HL-60 (cell line): ENCODE measurements around the gene HS3ST5.

Source experiments
- DNase-seq, 2 experiments: peaks; one replicate each; pipeline ENCODE4 v3.0.0-alpha.2; 2010 to 2020; ENCODE audit warnings: low read depth in 1 of 2, low spot score in 1 of 2
- H3K27ac ChIP-seq: fragments of 250-450 bp; sonication (Bioruptor Pico); replicated peaks from 2 replicates; pipeline ENCODE4 v1.5.1; 2020; ENCODE audit warnings: mild to moderate bottlenecking, moderate library complexity
- H3K27me3 ChIP-seq: fragments of 250-450 bp; sonication (Bioruptor Pico); 2 replicates; pipeline ENCODE4 v1.5.1; 2021; ENCODE audit warnings: mild to moderate bottlenecking, moderate library complexity; ENCODE audit not compliant: insufficient read depth, poor library complexity, severe bottlenecking
- H3K4me3 ChIP-seq: replicated peaks from 2 replicates; pipeline ENCODE4 v1.5.1; 2011; ENCODE audit warnings: mild to moderate bottlenecking, control low read depth, low read length; ENCODE audit not compliant: insufficient read depth
- GABPA ChIP-seq: IDR thresholded peaks from 2 replicates; pipeline ENCODE4 v1.6.1; 2012; ENCODE audit warnings: low read depth
- POLR2AphosphoS5 ChIP-seq: IDR thresholded peaks from 2 replicates; pipeline ENCODE4 v1.6.1; 2012; ENCODE audit warnings: low read depth
- SPI1 ChIP-seq: IDR thresholded peaks from 2 replicates; pipeline ENCODE4 v1.6.1; 2012; ENCODE audit warnings: low read depth, mild to moderate bottlenecking, borderline replicate concordance
- TF ChIP-seq, protein P1 (sequence below): IDR thresholded peaks from one replicate; pipeline ENCODE4 v1.5.1; 2011; ENCODE audit warnings: low read length, control low read depth, inconsistent platforms; ENCODE audit not compliant: insufficient read depth
- TF ChIP-seq, protein P2 (sequence below): IDR thresholded peaks from 2 replicates; pipeline ENCODE4 v1.6.1; 2012; ENCODE audit warnings: low read depth; ENCODE audit not compliant: insufficient replicate concordance

HS3ST5 gene

DNA sequence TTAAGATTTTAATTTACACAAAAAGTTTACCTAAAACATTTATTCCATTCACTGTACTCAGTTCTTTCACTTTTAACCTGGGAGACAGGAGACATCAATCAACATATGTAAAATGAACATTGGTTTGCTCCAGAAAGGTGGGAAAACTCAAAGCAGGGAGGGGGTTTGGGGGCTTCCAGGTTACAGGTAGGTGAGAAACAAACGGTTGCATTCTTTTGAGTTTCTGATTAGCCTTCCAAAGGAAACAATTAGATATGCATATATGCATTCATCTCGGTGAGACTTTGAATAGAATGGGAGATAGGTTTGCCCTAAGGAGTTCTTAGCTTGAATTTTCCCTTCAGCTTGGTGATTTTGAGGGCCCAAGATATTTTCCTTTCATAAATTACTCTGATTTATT is 333.6 kb downstream of the HS3ST5 start:
- Histone ChIP-seq H3K4me3 (no peak overlapping the region), H3K27me3 (no peaks in the 10 kb centered on the region), H3K27ac (no peak overlapping the region)
- no peak for DNase-seq
- TF ChIP-seq, protein P1, sequence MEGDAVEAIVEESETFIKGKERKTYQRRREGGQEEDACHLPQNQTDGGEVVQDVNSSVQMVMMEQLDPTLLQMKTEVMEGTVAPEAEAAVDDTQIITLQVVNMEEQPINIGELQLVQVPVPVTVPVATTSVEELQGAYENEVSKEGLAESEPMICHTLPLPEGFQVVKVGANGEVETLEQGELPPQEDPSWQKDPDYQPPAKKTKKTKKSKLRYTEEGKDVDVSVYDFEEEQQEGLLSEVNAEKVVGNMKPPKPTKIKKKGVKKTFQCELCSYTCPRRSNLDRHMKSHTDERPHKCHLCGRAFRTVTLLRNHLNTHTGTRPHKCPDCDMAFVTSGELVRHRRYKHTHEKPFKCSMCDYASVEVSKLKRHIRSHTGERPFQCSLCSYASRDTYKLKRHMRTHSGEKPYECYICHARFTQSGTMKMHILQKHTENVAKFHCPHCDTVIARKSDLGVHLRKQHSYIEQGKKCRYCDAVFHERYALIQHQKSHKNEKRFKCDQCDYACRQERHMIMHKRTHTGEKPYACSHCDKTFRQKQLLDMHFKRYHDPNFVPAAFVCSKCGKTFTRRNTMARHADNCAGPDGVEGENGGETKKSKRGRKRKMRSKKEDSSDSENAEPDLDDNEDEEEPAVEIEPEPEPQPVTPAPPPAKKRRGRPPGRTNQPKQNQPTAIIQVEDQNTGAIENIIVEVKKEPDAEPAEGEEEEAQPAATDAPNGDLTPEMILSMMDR: no peak
- TF ChIP-seq GABPA (no peak), POLR2AphosphoS5 (no peak), SPI1 (no peak)
- TF ChIP-seq, protein P2, sequence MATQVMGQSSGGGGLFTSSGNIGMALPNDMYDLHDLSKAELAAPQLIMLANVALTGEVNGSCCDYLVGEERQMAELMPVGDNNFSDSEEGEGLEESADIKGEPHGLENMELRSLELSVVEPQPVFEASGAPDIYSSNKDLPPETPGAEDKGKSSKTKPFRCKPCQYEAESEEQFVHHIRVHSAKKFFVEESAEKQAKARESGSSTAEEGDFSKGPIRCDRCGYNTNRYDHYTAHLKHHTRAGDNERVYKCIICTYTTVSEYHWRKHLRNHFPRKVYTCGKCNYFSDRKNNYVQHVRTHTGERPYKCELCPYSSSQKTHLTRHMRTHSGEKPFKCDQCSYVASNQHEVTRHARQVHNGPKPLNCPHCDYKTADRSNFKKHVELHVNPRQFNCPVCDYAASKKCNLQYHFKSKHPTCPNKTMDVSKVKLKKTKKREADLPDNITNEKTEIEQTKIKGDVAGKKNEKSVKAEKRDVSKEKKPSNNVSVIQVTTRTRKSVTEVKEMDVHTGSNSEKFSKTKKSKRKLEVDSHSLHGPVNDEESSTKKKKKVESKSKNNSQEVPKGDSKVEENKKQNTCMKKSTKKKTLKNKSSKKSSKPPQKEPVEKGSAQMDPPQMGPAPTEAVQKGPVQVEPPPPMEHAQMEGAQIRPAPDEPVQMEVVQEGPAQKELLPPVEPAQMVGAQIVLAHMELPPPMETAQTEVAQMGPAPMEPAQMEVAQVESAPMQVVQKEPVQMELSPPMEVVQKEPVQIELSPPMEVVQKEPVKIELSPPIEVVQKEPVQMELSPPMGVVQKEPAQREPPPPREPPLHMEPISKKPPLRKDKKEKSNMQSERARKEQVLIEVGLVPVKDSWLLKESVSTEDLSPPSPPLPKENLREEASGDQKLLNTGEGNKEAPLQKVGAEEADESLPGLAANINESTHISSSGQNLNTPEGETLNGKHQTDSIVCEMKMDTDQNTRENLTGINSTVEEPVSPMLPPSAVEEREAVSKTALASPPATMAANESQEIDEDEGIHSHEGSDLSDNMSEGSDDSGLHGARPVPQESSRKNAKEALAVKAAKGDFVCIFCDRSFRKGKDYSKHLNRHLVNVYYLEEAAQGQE: no peak

DNA sequence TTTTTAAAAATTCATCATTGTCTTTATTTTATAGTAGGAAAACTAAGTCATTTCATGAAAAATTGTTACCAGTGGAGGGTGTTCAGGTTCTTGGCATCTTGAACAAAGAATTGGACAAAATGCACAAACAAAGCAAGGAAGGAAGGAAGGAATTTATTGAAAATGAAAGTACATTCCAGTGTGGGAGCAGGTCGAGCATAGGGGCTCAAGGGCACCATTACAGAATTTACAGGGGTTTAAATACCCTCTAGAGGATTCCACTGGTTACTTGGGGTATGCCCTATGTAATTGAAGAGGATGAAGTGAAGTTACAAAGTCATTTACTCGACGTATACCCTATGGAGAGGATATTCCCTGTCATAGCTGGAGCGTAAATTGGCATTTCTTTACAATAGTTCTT is 334.5 kb downstream of the HS3ST5 start:
- TF ChIP-seq, protein P1: no peak
- H3K27me3 ChIP-seq: no peaks in the 10 kb centered on the region
- H3K27ac ChIP-seq: no peak overlapping the region
- DNase-seq: no peak
- H3K4me3 ChIP-seq: no peak overlapping the region

DNA sequence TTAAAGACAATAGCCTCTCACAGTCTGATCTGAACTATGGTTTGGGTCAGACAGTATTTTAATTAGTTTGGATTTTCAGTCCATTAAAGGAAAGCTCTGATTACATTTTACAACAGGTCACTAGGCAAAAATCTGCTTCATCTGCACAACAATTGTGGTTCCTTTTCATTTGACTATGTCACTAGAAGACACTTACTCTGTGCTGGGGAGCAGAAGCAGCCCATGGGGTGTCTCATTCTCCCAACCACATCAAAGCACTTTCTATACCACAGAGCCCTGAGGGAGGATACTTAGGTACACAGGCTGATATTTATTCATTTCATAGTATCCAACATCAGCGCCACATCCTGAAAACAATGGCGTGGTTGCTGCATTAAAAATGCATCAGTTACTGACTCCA is 335.3 kb downstream of the HS3ST5 start:
- Histone ChIP-seq H3K27ac (no peak overlapping the region), H3K4me3 (no peak overlapping the region), H3K27me3 (no peaks in the 10 kb centered on the region)
- TF ChIP-seq SPI1 (no peak), POLR2AphosphoS5 (no peak), GABPA (no peak)
- TF ChIP-seq, protein P1: no peak
- TF ChIP-seq, protein P2: no peak
- no peak for DNase-seq
